ENCODE measurements around the gene SEMA3F. TPM values are rescaled to one million over a fixed set of nuclear protein-coding genes. Genes with fewer than 3 reads are reported as not detected.

Gene SEMA3F
- total RNA-seq, 1 experiment from 2014 or later, result 3.9 TPM

GRCh38 chr3:50229490-50229889, 74.4 kb downstream of the SEMA3F start:
- H3K4me3 ChIP-seq (ENCODE audit: low read depth, low read length, poor library complexity, severe bottlenecking), result no peak overlapping the region
- no peak for TF ChIP-seq EZH2 (IDR thresholded peaks at IDR 0.05; ENCODE audit: borderline replicate concordance, low read depth, low read length, poor library complexity, severe bottlenecking)
- TF ChIP-seq, protein P1, sequence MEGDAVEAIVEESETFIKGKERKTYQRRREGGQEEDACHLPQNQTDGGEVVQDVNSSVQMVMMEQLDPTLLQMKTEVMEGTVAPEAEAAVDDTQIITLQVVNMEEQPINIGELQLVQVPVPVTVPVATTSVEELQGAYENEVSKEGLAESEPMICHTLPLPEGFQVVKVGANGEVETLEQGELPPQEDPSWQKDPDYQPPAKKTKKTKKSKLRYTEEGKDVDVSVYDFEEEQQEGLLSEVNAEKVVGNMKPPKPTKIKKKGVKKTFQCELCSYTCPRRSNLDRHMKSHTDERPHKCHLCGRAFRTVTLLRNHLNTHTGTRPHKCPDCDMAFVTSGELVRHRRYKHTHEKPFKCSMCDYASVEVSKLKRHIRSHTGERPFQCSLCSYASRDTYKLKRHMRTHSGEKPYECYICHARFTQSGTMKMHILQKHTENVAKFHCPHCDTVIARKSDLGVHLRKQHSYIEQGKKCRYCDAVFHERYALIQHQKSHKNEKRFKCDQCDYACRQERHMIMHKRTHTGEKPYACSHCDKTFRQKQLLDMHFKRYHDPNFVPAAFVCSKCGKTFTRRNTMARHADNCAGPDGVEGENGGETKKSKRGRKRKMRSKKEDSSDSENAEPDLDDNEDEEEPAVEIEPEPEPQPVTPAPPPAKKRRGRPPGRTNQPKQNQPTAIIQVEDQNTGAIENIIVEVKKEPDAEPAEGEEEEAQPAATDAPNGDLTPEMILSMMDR (conservative IDR thresholded peaks at IDR 0.05; ENCODE audit: low read depth, low read length), result no peak
- H3K9me3 ChIP-seq (ENCODE audit: low read depth, low read length, poor library complexity, severe bottlenecking), result no peaks in the 10 kb centered on the region
- no TSS peak for BruUV-seq (replicated peaks)
- ChIA-PET CTCF (no interaction called here), POLR2A (ENCODE audit: low non-redundant PET) (no interaction called here)
- peaks cover 8% of the 10 kb centered on the region for H3K4me1 ChIP-seq (ENCODE audit: insufficient read depth, low read length, poor library complexity, severe bottlenecking)
- H3K27ac ChIP-seq (ENCODE audit: low read depth, low read length, poor library complexity, severe bottlenecking), result no peak overlapping the region
- intact Hi-C loops (cut with micrococcal nuclease; ENCODE audit: unreplicated experiment), result no loop called here
- H3K36me3 ChIP-seq (ENCODE audit: insufficient read depth, low read length, poor library complexity, severe bottlenecking), result no peaks in the 10 kb centered on the region
- no peak for DNase-seq (ENCODE audit: low spot score)
- H3K27me3 ChIP-seq (replicated peaks; ENCODE audit: insufficient read depth, low read depth, low read length, poor library complexity), result no peaks in the 10 kb centered on the region

- Histone ChIP-seq H3K4me3 (ENCODE audit: low read depth, low read length, poor library complexity, severe bottlenecking) (no peak overlapping the region), H3K36me3 (ENCODE audit: insufficient read depth, low read length, poor library complexity, severe bottlenecking) (no peaks in the 10 kb centered on the region), H3K4me1 (ENCODE audit: insufficient read depth, low read length, poor library complexity, severe bottlenecking) (peaks cover 8% of the 10 kb centered on the region), H3K27me3 (replicated peaks; ENCODE audit: insufficient read depth, low read depth, low read length, poor library complexity) (no peaks in the 10 kb centered on the region), H3K9me3 (ENCODE audit: low read depth, low read length, poor library complexity, severe bottlenecking) (no peaks in the 10 kb centered on the region), H3K27ac (ENCODE audit: low read depth, low read length, poor library complexity, severe bottlenecking) (no peak overlapping the region)
- intact Hi-C loops (cut with micrococcal nuclease; ENCODE audit: unreplicated experiment), result no loop called here
- no TSS peak for BruUV-seq (replicated peaks)
- ChIA-PET POLR2A (ENCODE audit: low non-redundant PET) (interaction anchor here (0.6 kb wide), 1 partner anchor 28 kb away, joined by 5 read pairs; no protein-coding TSS in a partner anchor), CTCF (interaction anchor here (1.0 kb wide), 1 partner anchor 29 kb away, joined by 3 read pairs; no protein-coding TSS in a partner anchor)
- no peak for TF ChIP-seq EZH2 (IDR thresholded peaks at IDR 0.05; ENCODE audit: borderline replicate concordance, low read depth, low read length, poor library complexity, severe bottlenecking)
- TF ChIP-seq, protein P1 (conservative IDR thresholded peaks at IDR 0.05; ENCODE audit: low read depth, low read length), result no peak
- DNase-seq (ENCODE audit: low spot score), result no peak
Observed at GRCh38 chr3:50230104-50230793, 75.1 kb downstream of the SEMA3F start.

DNA sequence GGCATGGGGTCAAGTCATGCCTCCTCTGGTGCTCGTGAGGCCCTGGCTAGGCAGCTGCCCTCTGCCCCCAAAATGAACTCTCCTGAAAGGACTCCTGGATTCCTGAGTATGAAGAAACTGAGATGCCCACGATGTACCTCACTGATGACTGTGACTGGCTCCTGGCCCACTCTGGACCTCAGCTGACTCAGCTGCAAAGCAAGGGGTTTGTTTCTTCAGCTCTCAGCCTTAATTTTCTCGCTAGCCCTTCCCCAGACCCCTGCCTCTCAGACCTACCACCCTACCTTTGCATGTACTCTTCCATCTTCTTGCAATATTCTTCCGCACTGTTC, 75.6 kb downstream of the SEMA3F start:
- TF ChIP-seq EZH2 (IDR thresholded peaks at IDR 0.05; ENCODE audit: borderline replicate concordance, low read depth, low read length, poor library complexity, severe bottlenecking), result no peak
- TF ChIP-seq, protein P1 (conservative IDR thresholded peaks at IDR 0.05; ENCODE audit: low read depth, low read length), result no peak
- DNase-seq (ENCODE audit: low spot score), result no peak
- H3K36me3 ChIP-seq (ENCODE audit: insufficient read depth, low read length, poor library complexity, severe bottlenecking), result no peaks in the 10 kb centered on the region
- H3K4me1 ChIP-seq (ENCODE audit: insufficient read depth, low read length, poor library complexity, severe bottlenecking), result peaks cover 8% of the 10 kb centered on the region
- no peak overlapping the region for H3K4me3 ChIP-seq (ENCODE audit: low read depth, low read length, poor library complexity, severe bottlenecking)
- ChIA-PET POLR2A (ENCODE audit: low non-redundant PET) (no interaction called here), CTCF (interaction anchor here (1.0 kb wide), 1 partner anchor 28 kb away, joined by 3 read pairs; no protein-coding TSS in a partner anchor)
- H3K9me3 ChIP-seq (ENCODE audit: low read depth, low read length, poor library complexity, severe bottlenecking), result no peaks in the 10 kb centered on the region
- H3K27ac ChIP-seq (ENCODE audit: low read depth, low read length, poor library complexity, severe bottlenecking), result no peak overlapping the region
- no TSS peak for BruUV-seq (replicated peaks)
- H3K27me3 ChIP-seq (replicated peaks; ENCODE audit: insufficient read depth, low read depth, low read length, poor library complexity), result no peaks in the 10 kb centered on the region
- intact Hi-C loops (cut with micrococcal nuclease; ENCODE audit: unreplicated experiment), result no loop called here

Data from A673 (cell line).